ENCODE results near the gene CEP104. TPM values are rescaled to one million over a fixed set of nuclear protein-coding genes. Genes with fewer than 3 reads are reported as not detected.
A peak's percentile ranks its signal among the peaks of the same experiment; 100 is the strongest.

CEP104 gene
- total and polyA plus RNA-seq, 2 experiments from 2014 or later = 20.5 to 32.2 TPM

- TF ChIP-seq ZNF462 (CRISPR knock-in tag; IDR thresholded peaks at IDR 0.05) (no peak), ZNF114 (CRISPR knock-in tag; IDR thresholded peaks at IDR 0.05) (no peak)
- TF ChIP-seq, protein P1, sequence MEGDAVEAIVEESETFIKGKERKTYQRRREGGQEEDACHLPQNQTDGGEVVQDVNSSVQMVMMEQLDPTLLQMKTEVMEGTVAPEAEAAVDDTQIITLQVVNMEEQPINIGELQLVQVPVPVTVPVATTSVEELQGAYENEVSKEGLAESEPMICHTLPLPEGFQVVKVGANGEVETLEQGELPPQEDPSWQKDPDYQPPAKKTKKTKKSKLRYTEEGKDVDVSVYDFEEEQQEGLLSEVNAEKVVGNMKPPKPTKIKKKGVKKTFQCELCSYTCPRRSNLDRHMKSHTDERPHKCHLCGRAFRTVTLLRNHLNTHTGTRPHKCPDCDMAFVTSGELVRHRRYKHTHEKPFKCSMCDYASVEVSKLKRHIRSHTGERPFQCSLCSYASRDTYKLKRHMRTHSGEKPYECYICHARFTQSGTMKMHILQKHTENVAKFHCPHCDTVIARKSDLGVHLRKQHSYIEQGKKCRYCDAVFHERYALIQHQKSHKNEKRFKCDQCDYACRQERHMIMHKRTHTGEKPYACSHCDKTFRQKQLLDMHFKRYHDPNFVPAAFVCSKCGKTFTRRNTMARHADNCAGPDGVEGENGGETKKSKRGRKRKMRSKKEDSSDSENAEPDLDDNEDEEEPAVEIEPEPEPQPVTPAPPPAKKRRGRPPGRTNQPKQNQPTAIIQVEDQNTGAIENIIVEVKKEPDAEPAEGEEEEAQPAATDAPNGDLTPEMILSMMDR (conservative IDR thresholded peaks at IDR 0.05; ENCODE audit: low read depth in 2 of 2) = no peak
These were observed 45.1 kb upstream of the CEP104 start (continued) for GRCh38 chr1:3902111-3902511.

- Histone ChIP-seq H3K9me2 (ENCODE audit: insufficient read depth) (no peaks in the 10 kb centered on the region), H3K4me3 (peak overlapping the region; percentile 95), H2AFZ (peak overlapping the region; percentile 97), H4K20me1 (replicated peaks; ENCODE audit: insufficient read depth) (0 out of 2 replicates have a peak, but pooled peaks cover 6% of the 10 kb centered on the region), H3K27ac (ENCODE audit: low read depth) (peak overlapping the region; percentile 100), H3K79me2 (replicated peaks; ENCODE audit: insufficient read depth) (peaks cover 34% of the 10 kb centered on the region), H3K36me3 (ENCODE audit: insufficient read depth) (no peaks in the 10 kb centered on the region), H3K27me3 (ENCODE audit: insufficient read depth) (no peaks in the 10 kb centered on the region), H3K4me2 (peak overlapping the region; percentile 93), H3F3A (replicated peaks; ENCODE audit: low read depth) (peaks cover 3% of the 10 kb centered on the region; the same call in 1 of the 2 replicates), H3K4me1 (ENCODE audit: insufficient read depth) (0 out of 2 replicates have a peak, but pooled peaks cover 4% of the 10 kb centered on the region)
- DNase-seq (ENCODE audit: low spot score) (peak; percentile 97), ATAC-seq (peak; percentile 70)
- peaks cover 9% of the 10 kb centered on the region for H3K27me3 Mint-ChIP-seq (ENCODE audit: insufficient read depth, low read depth, poor library complexity)
- H3K4me1 Mint-ChIP-seq = peaks cover 26% of the 10 kb centered on the region
- peaks cover 11% of the 10 kb centered on the region; the same call in 2 of the 3 replicates for H3K9me3 Mint-ChIP-seq
- H3K36me3 Mint-ChIP-seq (ENCODE audit: low read depth) = peaks cover 6% of the 10 kb centered on the region; the same call in 2 of the 3 replicates
- peak overlapping the region; percentile 94 for H3K4me3 Mint-ChIP-seq
- TF ChIP-seq POLR2AphosphoS5 (IDR thresholded peaks at IDR 0.05; ENCODE audit: low read depth) (peak; percentile 55), NANOG (IDR thresholded peaks at IDR 0.05; ENCODE audit: borderline replicate concordance) (no peak)
- H3K27ac Mint-ChIP-seq = peak overlapping the region; percentile 100
These were observed 44.0 kb upstream of the CEP104 start for GRCh38 chr1:3900969-3901529.

Measured in GM23338 (cell line).